Effector memory CD4-positive, alpha-beta T cell (primary cell): Measurements from ENCODE around the gene MAP3K14.

ENCODE experiments used
- DNase-seq, 3 donors: peaks; one replicate each; pipeline ENCODE4 v3.0.0-alpha.2; 2020
- H3K27ac ChIP-seq: 2 replicates; pipeline ENCODE4 v1.7.0; 2013; ENCODE audit warnings: mild to moderate bottlenecking, low read length, moderate library complexity; ENCODE audit not compliant: insufficient read depth, poor library complexity, severe bottlenecking
- H3K27me3 ChIP-seq: replicated peaks from 2 replicates; pipeline ENCODE4 v1.7.0; 2013; ENCODE audit warnings: mild to moderate bottlenecking, low read length; ENCODE audit not compliant: insufficient read depth, control insufficient read depth, poor library complexity, severe bottlenecking
- H3K36me3 ChIP-seq: 2 replicates; pipeline ENCODE4 v1.7.0; 2013; ENCODE audit warnings: mild to moderate bottlenecking, low read length, moderate library complexity; ENCODE audit not compliant: control insufficient read depth, insufficient read depth
- H3K4me1 ChIP-seq: 2 replicates; pipeline ENCODE4 v1.7.0; 2013; ENCODE audit warnings: low read length, mild to moderate bottlenecking; ENCODE audit not compliant: control insufficient read depth, insufficient read depth, poor library complexity, severe bottlenecking
- H3K4me3 ChIP-seq: 2 replicates; pipeline ENCODE4 v1.7.0; 2013; ENCODE audit warnings: low read length, low read depth, mild to moderate bottlenecking; ENCODE audit not compliant: insufficient read depth, poor library complexity, severe bottlenecking
- H3K9me3 ChIP-seq: 2 replicates; pipeline ENCODE4 v1.7.0; 2013; ENCODE audit warnings: mild to moderate bottlenecking, low read length, moderate library complexity; ENCODE audit not compliant: control insufficient read depth

Gene MAP3K14

DNA sequence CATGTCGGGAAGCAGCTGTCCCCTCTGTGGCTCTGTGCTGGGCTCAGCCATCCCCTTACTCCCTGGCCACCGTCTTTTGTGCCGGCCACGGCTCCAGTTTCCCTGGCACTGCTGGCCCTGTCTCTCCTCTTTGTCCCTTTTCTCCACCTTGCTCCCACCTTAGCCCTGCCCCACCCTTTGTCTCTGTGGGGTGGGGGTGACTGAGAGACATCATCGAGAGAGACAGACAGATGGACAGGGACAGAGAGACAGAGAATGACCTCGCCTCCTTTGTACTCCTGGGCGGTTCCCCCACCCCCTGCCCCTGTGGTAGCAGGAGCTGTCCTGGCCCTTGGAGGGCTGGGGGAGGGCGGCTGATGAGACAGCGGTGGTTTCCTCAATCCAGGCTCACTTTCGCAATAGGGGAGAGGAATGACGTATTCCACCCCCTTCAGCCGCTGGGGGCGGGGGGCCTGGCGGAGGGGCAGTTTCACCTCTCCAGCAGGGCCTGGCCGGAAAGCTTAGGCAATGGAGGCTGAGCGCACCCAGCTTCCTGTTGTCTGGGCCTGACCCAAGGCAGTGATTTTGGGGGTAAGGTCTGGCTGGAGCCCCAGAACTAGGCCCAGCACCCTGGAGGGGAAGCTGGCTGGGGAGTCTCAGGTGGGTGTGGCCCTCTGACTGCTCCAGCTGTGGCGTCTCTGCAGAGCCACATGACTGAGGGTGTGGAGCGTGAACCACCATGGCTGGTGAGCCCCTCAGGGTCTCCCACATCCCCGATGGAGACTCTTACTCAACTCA, 87.9 kb downstream of the MAP3K14 start:
- peak; percentile 79 to 90 (median 82) for DNase-seq
- H3K4me1 ChIP-seq = peaks cover 85% of the 10 kb centered on the region
- H3K9me3 ChIP-seq = no peaks in the 10 kb centered on the region

DNA sequence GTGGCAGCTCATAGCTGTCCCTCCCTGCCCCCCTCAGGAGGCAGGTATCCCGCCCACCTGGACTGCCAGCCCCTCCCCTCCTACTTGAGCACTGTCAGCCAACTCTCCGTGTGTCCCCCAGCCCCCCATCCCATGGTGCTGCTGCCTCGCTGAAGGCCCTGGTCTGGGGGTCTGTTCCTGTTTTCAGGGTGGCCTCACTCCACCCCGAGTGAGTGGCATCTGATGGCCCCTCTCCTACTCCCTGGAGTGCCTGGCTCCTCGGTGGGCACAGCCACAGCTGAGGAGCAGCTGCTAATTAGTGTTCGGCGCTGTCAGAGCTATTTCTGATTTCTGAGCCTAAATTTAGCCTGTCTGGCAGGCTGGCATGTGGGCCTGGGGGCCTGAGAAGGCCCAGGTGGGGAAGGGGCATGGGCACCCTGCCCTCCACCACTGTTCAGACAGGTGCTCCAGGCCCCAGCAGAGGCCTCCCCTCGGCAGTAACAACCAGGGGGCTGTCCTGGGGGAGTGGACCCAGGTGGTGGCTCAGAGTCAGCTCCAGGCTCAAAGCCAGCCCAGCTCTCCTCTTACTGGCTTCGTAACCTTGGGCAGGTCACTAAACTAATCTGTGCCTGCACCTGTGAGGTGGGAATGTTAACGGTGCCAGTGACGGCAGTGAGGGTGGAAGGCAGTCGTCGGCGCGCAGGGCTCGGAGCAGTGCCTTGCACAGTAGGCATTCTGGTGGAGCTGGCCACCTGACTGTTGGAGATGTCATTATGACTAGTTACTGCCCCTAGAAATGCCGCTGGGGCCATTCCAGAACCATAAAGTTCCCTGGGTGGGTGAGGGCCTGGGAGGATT, 88.7 kb downstream of the MAP3K14 start:
- Histone ChIP-seq H3K9me3 (no peaks in the 10 kb centered on the region), H3K27me3 (no peaks in the 10 kb centered on the region), H3K4me1 (peaks cover 90% of the 10 kb centered on the region), H3K4me3 (peak overlapping the region; percentile 79), H3K27ac (peak overlapping the region; percentile 100), H3K36me3 (peaks cover 11% of the 10 kb centered on the region)
- DNase-seq = no peak

More for the DNA sequence above, 87.9 kb downstream of the MAP3K14 start:
- Histone ChIP-seq H3K27ac (peak overlapping the region; percentile 100), H3K4me3 (peak overlapping the region; percentile 79), H3K36me3 (peaks cover 19% of the 10 kb centered on the region), H3K27me3 (no peaks in the 10 kb centered on the region)

DNA sequence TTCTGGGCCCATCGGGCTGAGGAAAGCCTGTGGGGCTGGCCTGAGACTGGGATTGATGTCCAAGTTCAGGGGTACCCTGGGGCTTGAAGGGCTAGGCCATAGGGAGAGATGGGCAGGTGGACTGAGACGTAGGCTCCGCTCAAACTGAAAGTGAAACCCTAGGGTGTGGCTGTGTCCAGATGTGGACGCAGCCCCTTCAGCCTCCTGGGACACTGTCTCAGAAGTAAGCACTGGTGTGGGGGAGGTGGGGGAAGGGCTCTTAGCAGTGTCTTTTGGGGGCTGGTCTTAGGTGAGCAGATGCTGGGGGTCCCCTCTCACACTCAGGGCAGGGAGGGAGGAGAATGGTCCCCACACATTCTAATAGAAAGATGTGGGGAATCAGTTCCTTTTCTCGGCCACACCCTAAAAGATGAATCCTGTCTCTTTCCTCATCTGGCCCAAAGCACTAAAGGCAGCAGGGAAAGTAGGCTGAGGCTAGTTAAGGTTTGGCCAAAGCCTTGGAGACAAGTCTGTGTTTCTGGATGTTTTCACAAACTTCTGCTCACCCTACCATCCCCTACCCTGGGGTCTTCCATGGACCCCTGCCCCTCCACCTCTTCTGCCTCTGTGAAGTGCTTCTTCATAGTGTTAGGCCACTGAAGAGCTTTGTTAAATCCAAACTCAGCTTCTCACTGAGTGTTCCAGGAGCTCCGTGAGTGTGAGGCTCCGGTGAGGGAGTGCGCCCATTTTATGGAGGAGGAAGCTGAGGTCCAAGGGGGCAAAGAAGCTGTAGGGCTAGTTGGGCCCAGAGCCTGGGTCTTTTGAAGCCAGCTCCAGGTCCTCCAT, 89.5 kb downstream of the MAP3K14 start:
- no peak for DNase-seq
- Histone ChIP-seq H3K9me3 (no peaks in the 10 kb centered on the region), H3K27ac (peak overlapping the region; percentile 100), H3K27me3 (no peaks in the 10 kb centered on the region), H3K36me3 (peaks cover 3% of the 10 kb centered on the region), H3K4me1 (peaks cover 86% of the 10 kb centered on the region), H3K4me3 (peak overlapping the region; percentile 79)

DNA sequence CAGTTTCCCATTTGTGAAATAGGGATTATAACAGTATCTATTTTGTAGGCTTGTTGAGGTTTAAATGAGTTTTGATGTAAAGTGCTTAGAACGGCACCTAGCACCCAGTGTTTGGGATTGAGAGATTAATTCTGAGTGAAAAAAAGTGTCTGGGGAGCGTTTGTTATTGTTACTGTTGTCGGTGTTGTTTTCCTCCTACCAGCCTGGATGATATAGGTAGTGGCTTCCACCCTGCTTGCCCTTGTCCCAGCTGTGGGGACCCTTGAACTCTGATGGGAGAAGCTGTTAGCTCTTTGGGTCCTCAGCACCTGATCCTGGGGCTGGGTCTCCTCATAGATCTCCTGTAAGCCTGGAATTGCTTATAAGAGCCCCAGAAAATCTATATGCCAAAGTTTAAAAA, 90.2 kb downstream of the MAP3K14 start:
- no peak for DNase-seq
- Histone ChIP-seq H3K9me3 (no peaks in the 10 kb centered on the region), H3K27me3 (no peaks in the 10 kb centered on the region), H3K4me1 (peaks cover 78% of the 10 kb centered on the region), H3K4me3 (peak overlapping the region; percentile 79), H3K27ac (peak overlapping the region; percentile 100), H3K36me3 (no peaks in the 10 kb centered on the region)

DNA sequence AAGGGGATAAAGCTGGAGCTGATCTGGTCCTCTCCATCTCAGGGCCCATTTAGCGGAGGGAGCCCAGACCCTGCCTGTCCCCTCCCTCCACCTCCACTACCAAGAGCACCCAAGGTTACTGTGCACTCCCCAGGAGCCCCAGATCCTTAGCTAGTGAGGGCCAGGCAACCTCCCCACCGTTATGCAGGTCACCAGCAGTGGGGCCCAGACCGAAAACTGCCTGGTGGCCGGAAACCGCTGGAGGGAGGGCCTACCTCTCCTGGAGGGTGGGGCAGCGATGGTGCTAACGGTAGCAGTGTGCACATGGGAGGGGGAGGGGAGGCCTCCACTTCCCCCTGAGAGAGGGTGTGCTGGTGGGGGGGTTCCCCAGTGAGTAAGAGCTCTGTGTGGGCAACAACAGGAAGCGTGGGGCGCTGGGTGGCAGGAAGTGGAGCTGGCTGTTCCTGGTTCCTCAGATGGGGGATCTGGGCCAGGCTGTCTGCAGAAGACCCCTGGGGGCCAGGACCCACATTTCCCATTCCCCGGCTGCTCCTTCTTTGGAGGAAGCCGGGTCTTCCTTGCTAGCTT, 90.8 kb downstream of the MAP3K14 start:
- Histone ChIP-seq H3K27ac (peak overlapping the region; percentile 100), H3K27me3 (no peaks in the 10 kb centered on the region), H3K4me1 (peaks cover 75% of the 10 kb centered on the region), H3K36me3 (no peaks in the 10 kb centered on the region), H3K9me3 (no peaks in the 10 kb centered on the region), H3K4me3 (peak overlapping the region; percentile 79)
- DNase-seq = peak; percentile 91 to 95 (median 95)

DNA sequence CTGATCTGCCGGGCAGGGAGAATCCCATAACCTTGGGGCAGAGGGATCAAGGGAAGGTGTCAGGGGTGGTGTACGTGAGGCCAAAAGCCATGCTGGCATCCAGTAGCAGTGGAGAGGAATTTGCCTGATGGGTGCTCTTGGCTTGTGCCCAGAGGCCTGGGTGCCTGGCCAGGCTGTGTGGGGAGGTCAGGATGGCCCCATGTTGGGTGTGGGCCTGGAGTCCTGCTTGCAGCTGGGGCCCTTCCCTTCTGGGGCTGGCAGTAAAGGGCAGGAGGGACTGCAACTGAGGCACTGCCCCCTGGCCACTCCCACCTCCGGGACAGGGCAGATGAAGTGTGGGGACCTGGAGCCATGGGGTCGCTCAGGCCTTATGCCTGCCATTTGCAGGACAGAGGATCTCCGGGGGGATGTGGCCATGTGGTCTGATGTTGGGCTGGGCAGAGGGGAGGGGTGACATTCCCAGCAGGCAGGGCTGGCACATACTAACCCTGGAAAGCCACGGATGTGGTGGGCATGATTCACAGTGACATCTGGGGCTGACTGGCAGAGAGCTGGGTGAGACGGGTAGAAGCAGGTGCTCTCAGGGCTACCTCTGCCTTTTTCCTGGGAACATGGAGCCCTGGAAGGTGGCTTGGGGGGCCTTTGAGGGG, 91.6 kb downstream of the MAP3K14 start:
- no peaks in the 10 kb centered on the region for H3K27me3 ChIP-seq
- H3K36me3 ChIP-seq = no peaks in the 10 kb centered on the region
- H3K9me3 ChIP-seq = no peaks in the 10 kb centered on the region
- H3K27ac ChIP-seq = peak overlapping the region; percentile 100
- peaks cover 73% of the 10 kb centered on the region for H3K4me1 ChIP-seq
- peak overlapping the region; percentile 79 for H3K4me3 ChIP-seq
- peak in 2 of 3 donors; percentile 51 to 57 for DNase-seq

DNA sequence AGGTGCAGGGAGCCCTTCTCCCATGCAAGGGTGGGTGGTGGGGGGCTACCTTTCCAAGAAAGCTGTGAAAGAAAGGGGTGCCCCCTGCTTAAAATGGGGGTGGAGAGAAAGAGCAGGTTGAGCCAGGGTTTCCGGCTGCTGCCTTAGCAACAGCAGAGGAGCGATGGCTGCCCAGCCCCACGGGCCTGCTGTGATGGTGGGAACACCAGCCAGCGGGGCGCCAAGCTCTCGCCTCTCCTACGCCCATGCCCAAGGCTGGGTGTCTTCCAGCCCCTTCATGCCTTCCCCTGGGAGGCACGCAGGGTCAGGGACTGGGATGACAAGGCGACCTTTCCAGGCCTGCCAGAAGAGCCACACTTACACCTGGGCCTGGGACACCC, 92.2 kb downstream of the MAP3K14 start:
- H3K27me3 ChIP-seq = no peaks in the 10 kb centered on the region
- no peaks in the 10 kb centered on the region for H3K9me3 ChIP-seq
- H3K36me3 ChIP-seq = no peaks in the 10 kb centered on the region
- DNase-seq = no peak
- peak overlapping the region; percentile 79 for H3K4me3 ChIP-seq
- H3K27ac ChIP-seq = peak overlapping the region; percentile 100
- H3K4me1 ChIP-seq = peaks cover 73% of the 10 kb centered on the region

DNA sequence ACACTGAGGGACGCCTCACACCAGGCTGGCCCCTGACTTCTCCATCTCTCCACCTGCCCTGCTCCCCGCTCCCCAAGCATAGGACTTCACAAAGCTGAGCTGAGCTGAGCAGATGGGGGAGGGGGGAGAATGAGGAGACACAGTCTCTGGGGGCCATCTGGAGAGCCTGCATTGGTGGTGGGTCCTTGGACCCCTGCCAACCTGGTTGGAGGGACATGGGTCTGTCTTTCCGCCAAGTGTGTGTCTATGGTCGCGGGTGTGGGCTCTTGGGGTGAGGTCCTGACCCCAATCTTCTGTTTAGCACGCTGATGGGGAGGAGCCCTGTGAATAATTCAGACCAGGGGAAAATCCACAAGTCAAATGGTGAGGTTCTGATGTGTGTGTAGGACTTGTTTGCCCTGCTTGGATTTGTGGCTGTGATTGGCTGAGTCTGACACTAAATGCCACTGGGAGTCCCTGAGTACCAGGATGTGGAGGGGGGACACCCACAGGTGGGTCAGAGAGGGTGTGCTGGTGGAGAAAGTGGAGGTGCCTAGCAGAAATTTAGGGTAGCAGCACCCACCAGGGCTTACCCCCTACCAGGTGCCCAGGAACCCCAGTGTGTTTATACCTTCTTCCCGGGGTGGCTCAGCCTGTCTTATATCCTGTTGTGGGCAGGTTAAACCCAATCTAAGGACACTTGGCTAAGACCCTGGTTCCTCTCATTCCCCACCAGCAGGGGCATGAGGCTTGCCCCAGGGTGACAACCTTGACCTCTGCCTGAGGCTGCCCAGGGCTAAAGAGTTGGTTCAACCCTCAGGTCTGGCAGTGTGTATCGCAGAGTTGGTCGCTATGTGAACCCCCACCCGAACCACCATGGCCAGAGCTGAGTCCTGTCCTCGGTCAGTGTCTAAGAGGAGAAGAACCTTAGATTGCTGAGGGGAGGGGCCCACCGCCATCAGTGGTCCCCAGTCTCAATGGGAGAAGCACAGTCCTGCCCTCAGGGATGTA, 93.0 kb downstream of the MAP3K14 start:
- Histone ChIP-seq H3K4me1 (peaks cover 72% of the 10 kb centered on the region), H3K27ac (peak overlapping the region; percentile 100), H3K36me3 (peaks cover 2% of the 10 kb centered on the region), H3K27me3 (no peaks in the 10 kb centered on the region), H3K9me3 (no peaks in the 10 kb centered on the region), H3K4me3 (peak overlapping the region; percentile 79)
- peak in 2 of 3 donors; percentile 42 to 48 for DNase-seq
